HCT116 (cell line): Measurements from ENCODE around the gene ZBTB38. TPM values are rescaled to one million over a fixed set of nuclear protein-coding genes. Genes with fewer than 3 reads are reported as not detected.

Source experiments
- ATAC-seq: fragments of 200-7000 bp; cut with Tn5 transposase; 2 replicates; pipeline ENCODE4 v1.9.1; 2020; ENCODE audit warnings: mild to moderate bottlenecking, moderate library complexity
- BruUV-seq: library from RNA; stranded (reverse); fragments of 400-500 nt; replicated peaks from 2 replicates; lab custom pipeline; 2021; lab: Mats Ljungman, UMichigan
- CTCF ChIA-PET: fragments of 300-600 bp; sonication (Branson Sonifier 250); formaldehyde crosslinking; loops from one replicate; lab custom pipeline; 2021; ENCODE audit warnings: antibody characterized with exemption; lab: Charles Lee
- POLR2A ChIA-PET: fragments of 300-600, 350-600 bp; sonication (Branson Sonifier 250); formaldehyde crosslinking; loops from one replicate; lab custom pipeline; 2021; ENCODE audit warnings: antibody characterized with exemption; lab: Charles Lee
- RAD21 ChIA-PET, 2 experiments: fragments of 300-600 bp; sonication (Branson Sonifier 250); formaldehyde crosslinking; loops; one replicate each; lab custom pipeline; 2023; ENCODE audit warnings: low total read pairs in 2 of 2; ENCODE audit not compliant: uncharacterized antibody in 2 of 2, unreplicated experiment in 2 of 2, low non-redundant PET in 1 of 2; lab: Charles Lee
- DNase-seq: peaks from one replicate; pipeline ENCODE4 v3.0.0-alpha.2; 2010; ENCODE audit warnings: low read depth, low spot score
- H2AFZ ChIP-seq: fragments of 200-600 bp; shearing (Covaris generic), sonication (generic); 2 replicates; pipeline ENCODE4 v1.6.1; 2017; ENCODE audit warnings: low read depth, mixed run types, mixed read lengths, antibody characterized with exemption, low read length; ENCODE audit not compliant: poor library complexity, severe bottlenecking
- H3K27ac ChIP-seq: 2 replicates; pipeline ENCODE4 v1.5.1; 2012; ENCODE audit warnings: low read depth, low read length
- H3K27me3 ChIP-seq: fragments of 200-600 bp; sonication (generic); 2 replicates; pipeline ENCODE4 v1.6.1; 2016; ENCODE audit warnings: mixed run types, low read length, mixed read lengths; ENCODE audit not compliant: insufficient read depth
- H3K36me3 ChIP-seq, 2 experiments: fragments of 200-500 bp in 1 of 2; fragments of 200-600 bp in 1 of 2; sonication (Bioruptor generic) in 1 of 2; sonication (generic) in 1 of 2; 2 replicates each; pipeline versions ENCODE4 v1.5.1 to v1.6.1; 2014 to 2016; ENCODE audit warnings: low read length in 2 of 2, inconsistent platforms in 1 of 2, mixed read lengths in 1 of 2, mixed run types in 1 of 2; ENCODE audit not compliant: insufficient read depth in 2 of 2, control insufficient read depth in 1 of 2
- H3K4me1 ChIP-seq, 2 experiments: fragments of 200-600 bp in 1 of 2; sonication (generic) in 1 of 2; 2 replicates each; pipeline versions ENCODE4 v1.5.1 to v1.6.1; 2012 to 2017; ENCODE audit warnings: low read length in 2 of 2, inconsistent platforms in 1 of 2, mild to moderate bottlenecking in 1 of 2, mixed read lengths in 1 of 2, mixed run types in 1 of 2, moderate library complexity in 1 of 2; ENCODE audit not compliant: insufficient read depth in 2 of 2, control insufficient read depth in 1 of 2
- H3K4me2 ChIP-seq: fragments of 200-600 bp; sonication (generic); 2 replicates; pipeline ENCODE4 v1.6.1; 2017; ENCODE audit warnings: mixed run types, low read length, mixed read lengths
- H3K4me3 ChIP-seq, 2 experiments: fragments of 200-600 bp in 1 of 2; sonication (generic) in 1 of 2; replicated peaks in 1 of 2; 2 replicates each; pipeline ENCODE4 v1.5.1; 2011 to 2016; ENCODE audit warnings: low read length in 2 of 2, control low read depth in 1 of 2, low read depth in 1 of 2, mild to moderate bottlenecking in 1 of 2, mixed read lengths in 1 of 2, mixed run types in 1 of 2
- H3K79me2 ChIP-seq: fragments of 200-600 bp; sonication (generic); 2 replicates; pipeline ENCODE4 v1.6.1; 2017; ENCODE audit warnings: mild to moderate bottlenecking, mixed run types, low read length, moderate library complexity, mixed read lengths; ENCODE audit not compliant: insufficient read depth
- H3K9ac ChIP-seq: fragments of 200-600 bp; sonication (generic); 2 replicates; pipeline ENCODE4 v1.6.1; 2016; ENCODE audit warnings: low read length, mixed read lengths
- H3K9me2 ChIP-seq: fragments of 200-600 bp; sonication (generic), shearing (Covaris generic); 2 replicates; pipeline ENCODE4 v1.6.1; 2017; ENCODE audit warnings: mixed run types, mild to moderate bottlenecking, moderate library complexity; ENCODE audit not compliant: insufficient read depth
- H3K9me3 ChIP-seq, 2 experiments: fragments of 200-500 bp in 1 of 2; fragments of 200-600 bp in 1 of 2; sonication (Bioruptor generic) in 1 of 2; sonication (generic) in 1 of 2; 2 replicates each; pipeline ENCODE4 v1.6.1; 2014 to 2017; ENCODE audit warnings: low read length in 2 of 2, mixed read lengths in 2 of 2, inconsistent platforms in 1 of 2, low read depth in 1 of 2, mild to moderate bottlenecking in 1 of 2, mixed run types in 1 of 2, moderate library complexity in 1 of 2; ENCODE audit not compliant: control insufficient read depth in 1 of 2, insufficient read depth in 1 of 2
- H4K20me1 ChIP-seq: fragments of 200-600 bp; sonication (generic), shearing (Covaris generic); 2 replicates; pipeline ENCODE4 v1.6.1; 2017; ENCODE audit warnings: mixed run types, mild to moderate bottlenecking, moderate library complexity; ENCODE audit not compliant: insufficient read depth
- ATF3 ChIP-seq: IDR thresholded peaks from 2 replicates; pipeline ENCODE4 v1.6.1; 2012
- CBX3 ChIP-seq: IDR thresholded peaks from 2 replicates; pipeline ENCODE4 v1.6.1; 2012; ENCODE audit warnings: low read depth
- CEBPB ChIP-seq: IDR thresholded peaks from 2 replicates; pipeline ENCODE4 v1.6.1; 2012; ENCODE audit warnings: low read depth
- CTCF ChIP-seq, 3 experiments: fragments of 200-600 bp in 1 of 3; sonication (generic) in 1 of 3; IDR thresholded peaks in 2 of 3; conservative IDR thresholded peaks in 1 of 3; 2 replicates each; pipeline ENCODE4 v1.5.1; 2012 to 2017; ENCODE audit warnings: low read depth in 2 of 3, low read length in 2 of 3, antibody characterized with exemption in 1 of 3, borderline replicate concordance in 1 of 3, control low read depth in 1 of 3, mild to moderate bottlenecking in 1 of 3, mixed read lengths in 1 of 3, mixed run types in 1 of 3, moderate library complexity in 1 of 3; ENCODE audit not compliant: insufficient read depth in 1 of 3
- EGR1 ChIP-seq: IDR thresholded peaks from 2 replicates; pipeline ENCODE4 v1.6.1; 2012; ENCODE audit warnings: low read depth
- ELF1 ChIP-seq: IDR thresholded peaks from 2 replicates; pipeline ENCODE4 v1.6.1; 2012; ENCODE audit warnings: low read depth, borderline replicate concordance
- EZH2 ChIP-seq: fragments of 200-600 bp; sonication (generic); IDR thresholded peaks from 2 replicates; pipeline ENCODE4 v1.6.1; 2017; ENCODE audit warnings: antibody characterized with exemption, mixed run types
- EZH2phosphoT487 ChIP-seq: fragments of 200-600 bp; IDR thresholded peaks from 2 replicates; pipeline ENCODE4 v1.6.1; 2018; ENCODE audit warnings: antibody characterized with exemption, borderline replicate concordance
- FOSL1 ChIP-seq: IDR thresholded peaks from 2 replicates; pipeline ENCODE4 v1.6.1; 2012; ENCODE audit warnings: low read depth
- JUND ChIP-seq: IDR thresholded peaks from 2 replicates; pipeline ENCODE4 v1.6.1; 2012
- MAX ChIP-seq: IDR thresholded peaks from 2 replicates; pipeline ENCODE4 v1.6.1; 2012
- POLR2A ChIP-seq: IDR thresholded peaks from 2 replicates; pipeline ENCODE4 v1.7.0; 2011; ENCODE audit warnings: borderline replicate concordance; ENCODE audit not compliant: insufficient read depth, insufficient read length; ENCODE audit errors: extremely low read depth
- POLR2AphosphoS5 ChIP-seq: IDR thresholded peaks from 2 replicates; pipeline ENCODE4 v1.6.1; 2011; ENCODE audit warnings: mild to moderate bottlenecking, low read depth, low read length, moderate library complexity
- RAD21 ChIP-seq: IDR thresholded peaks from 2 replicates; pipeline ENCODE4 v1.6.1; 2012; ENCODE audit warnings: low read depth, mild to moderate bottlenecking
- REST ChIP-seq: IDR thresholded peaks from 2 replicates; pipeline ENCODE4 v1.6.1; 2012; ENCODE audit warnings: low read depth
- SIN3A ChIP-seq: IDR thresholded peaks from 2 replicates; pipeline ENCODE4 v1.6.1; 2012; ENCODE audit warnings: low read depth
- SP1 ChIP-seq: IDR thresholded peaks from 2 replicates; pipeline ENCODE4 v1.6.1; 2012; ENCODE audit warnings: low read depth
- SRF ChIP-seq: IDR thresholded peaks from 2 replicates; pipeline ENCODE4 v1.6.1; 2012; ENCODE audit warnings: low read depth
- TCF7L2 ChIP-seq: IDR thresholded peaks from 2 replicates; pipeline ENCODE4 v1.7.0; 2011; ENCODE audit warnings: borderline replicate concordance, inconsistent platforms; ENCODE audit not compliant: insufficient read depth, insufficient read length; ENCODE audit errors: extremely low read depth
- YY1 ChIP-seq: IDR thresholded peaks from 2 replicates; pipeline ENCODE4 v1.6.1; 2011; ENCODE audit warnings: low read length, low read depth, moderate library complexity, mild to moderate bottlenecking; ENCODE audit not compliant: insufficient replicate concordance; ENCODE audit errors: extremely low read depth
- ZFX ChIP-seq: fragments of 450-650 bp; IDR thresholded peaks from 2 replicates; pipeline ENCODE4 v1.6.1; 2017
- ZNF274 ChIP-seq: fragments of 200-500 bp; sonication (Bioruptor generic); IDR thresholded peaks from 2 replicates; pipeline ENCODE4 v1.6.1; 2014; ENCODE audit warnings: mild to moderate bottlenecking, low read depth, low read length, inconsistent platforms
- intact Hi-C: fragments of 100-400 bp; cut with micrococcal nuclease; formaldehyde crosslinking; loops from 2 replicates; pipeline ENCODE4 v1.10.0; 2022
- total RNA-seq: library from RNA; stranded (reverse); gene quantifications from one replicate; pipeline ENCODE4 v1.2.1, GENCODE V29; 2021; ENCODE audit not compliant: unreplicated experiment

Gene ZBTB38
- total RNA-seq, 1 experiment from 2014 or later, result 33.5 TPM

- BruUV-seq, result no TSS peak
- ChIA-PET CTCF (interaction anchor here (0.6 to 3.6 kb wide), 20 partner anchors 9 to 284 kb away, joined by 3 to 50 read pairs (median 4); no protein-coding TSS in a partner anchor), RAD21 (interaction anchor here (0.8 to 1.4 kb wide), 8 partner anchors 49 to 99 kb away, joined by 3 to 7 read pairs (median 4); no protein-coding TSS in a partner anchor), POLR2A (no interaction called here)
- ATAC-seq (peak; percentile 89), DNase-seq (peak; percentile 59)
- Histone ChIP-seq H3K9me3 (no peaks in the 10 kb centered on the region), H3K4me2 (peak overlapping the region; percentile 70), H3K9ac (no peak overlapping the region), H4K20me1 (no peaks in the 10 kb centered on the region), H3K27me3 (no peaks in the 10 kb centered on the region), H2AFZ (peak overlapping the region; percentile 97), H3K27ac (no peak overlapping the region), H3K4me1 (peaks cover 7 to 20% of the 10 kb centered on the region in 2 experiments), H3K4me3 (peak overlapping the region; percentile 20 to 41; a peak in 2 of 4 replicates), H3K79me2 (no peaks in the 10 kb centered on the region), H3K36me3 (no peaks in the 10 kb centered on the region), H3K9me2 (no peaks in the 10 kb centered on the region)
- intact Hi-C loops, result loop anchor here (1.0 to 2.0 kb wide), 4 partner anchors 50 to 200 kb away; no protein-coding TSS in a partner anchor
- TF ChIP-seq YY1, result no peak
- TF ChIP-seq RAD21, result peak; percentile 94
- TF ChIP-seq ZFX, result no peak
- no peak for TF ChIP-seq EZH2phosphoT487
- TF ChIP-seq CEBPB, result no peak
- 0 out of 2 replicates have a peak, but pooled peaks have one; percentile 11 for TF ChIP-seq CBX3
- peak; percentile 37; the same call in 1 of the 2 replicates for TF ChIP-seq MAX
- TF ChIP-seq ATF3, result no peak
- TF ChIP-seq ZNF274, result no peak
- TF ChIP-seq FOSL1, result no peak
- TF ChIP-seq SIN3A, result no peak
- TF ChIP-seq EZH2, result no peak
- 0 out of 2 replicates have a peak, but pooled peaks have one; percentile 9 for TF ChIP-seq JUND
- no peak for TF ChIP-seq POLR2AphosphoS5
- no peak for TF ChIP-seq ELF1
- 0 out of 2 replicates have a peak, but pooled peaks have one; percentile 23 for TF ChIP-seq EGR1
- peak; percentile 30; the same call in 1 of the 2 replicates for TF ChIP-seq SP1
- peak; percentile 57; the same call in 1 of the 2 replicates for TF ChIP-seq SRF
- TF ChIP-seq REST, result no peak
- peak; percentile 80 to 95 (median 81) for TF ChIP-seq CTCF (IDR thresholded peaks at IDR 0.05 in 2 of 3, conservative IDR thresholded peaks at IDR 0.05 in 1 of 3; ENCODE audit: borderline replicate concordance in 1 of 3, insufficient read depth in 1 of 3, low read depth in 2 of 3, low read length in 2 of 3)
- TF ChIP-seq TCF7L2, result no peak
- no peak for TF ChIP-seq POLR2A
Measured at GRCh38 chr3:141360888-141361598, 7.3 kb upstream of the ZBTB38 start.
